OCI-LY3 (cell line): ENCODE measurements around the gene NKX3-2.

ENCODE experiments used
- CTCF ChIP-seq: fragments of 200-600, 300-600 bp; sonication (generic); IDR thresholded peaks from 2 replicates; pipeline ENCODE4 v1.5.1; 2014; ENCODE audit warnings: antibody characterized with exemption, low read length, low read depth
- EZH2phosphoT487 ChIP-seq: fragments of 200-600 bp; shearing (Covaris generic); IDR thresholded peaks from 2 replicates; pipeline ENCODE4 v1.6.1; 2018; ENCODE audit warnings: antibody characterized with exemption, mixed run types, low read depth

DNA sequence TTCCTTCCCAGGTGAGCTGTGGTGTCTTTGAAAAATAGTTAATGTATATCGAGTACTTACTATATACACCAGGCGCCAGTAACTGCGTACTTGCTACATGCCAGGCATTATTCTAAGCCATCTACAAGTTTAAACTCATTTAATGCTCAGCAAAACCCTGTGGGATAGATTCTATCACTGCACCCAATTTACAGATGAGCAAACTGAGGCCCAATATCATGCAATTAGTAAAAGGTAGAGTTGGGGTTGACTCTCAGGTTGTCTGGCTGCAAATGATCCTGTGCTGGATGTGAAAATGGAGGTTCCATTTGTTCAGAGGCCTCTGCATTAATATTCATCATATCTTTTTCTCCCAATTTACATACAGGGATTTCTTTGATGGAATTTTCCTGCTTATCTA, 17.6 kb downstream of the NKX3-2 start:
- TF ChIP-seq CTCF (no peak), EZH2phosphoT487 (no peak)
